Activated CD4-positive, alpha-beta T cell treated with anti-CD3 and anti-CD28 coated beads, Interleukin-2, amount 10 ng/mL, durations not matched to agents 7 days and 5 days (primary cell): ENCODE measurements around the gene ACER3. TPM values are rescaled to one million over a fixed set of nuclear protein-coding genes. Genes with fewer than 3 reads are reported as not detected.

Experiments
- total RNA-seq, 2 experiments: library from RNA; stranded (reverse); gene quantifications; one replicate each; pipeline ENCODE4 v1.2.3, GENCODE V29; 2021

The ACER3 gene
- total RNA-seq, 2 experiments from 2014 or later = 10.7 to 12.5 TPM

Other genes starting within 250 kb of the ACER3 start
- gene LRRC32, start 190.2 kb upstream of the ACER3 start, total RNA-seq = under 1 TPM; 0.82 to 0.87 TPM
- gene TSKU, start 77.6 kb upstream of the ACER3 start, total RNA-seq = 1 to 10 TPM in 1 of 2 experiments, under 1 TPM in 1; 0.99 to 1.3 TPM
- gene B3GNT6, start 173.5 kb downstream of the ACER3 start, total RNA-seq = not detected
- gene CAPN5, start 206.1 kb downstream of the ACER3 start, total RNA-seq = under 1 TPM; 0.81 to 0.89 TPM
- not detected for gene OMP, start 241.9 kb downstream of the ACER3 start, total RNA-seq